Calu3 (cell line): Measurements from ENCODE around the gene CDH4. TPM values are rescaled to one million over a fixed set of nuclear protein-coding genes. Genes with fewer than 3 reads are reported as not detected.

Source experiments
- BruUV-seq: library from RNA; stranded (reverse); fragments of 400-500 nt; replicated peaks from 2 replicates; lab custom pipeline; 2021; lab: Mats Ljungman, UMichigan
- CTCF ChIA-PET: fragments of 300-600 bp; sonication (Branson Sonifier 250); formaldehyde crosslinking; loops from one replicate; lab custom pipeline; 2022; ENCODE audit warnings: antibody characterized with exemption; lab: Charles Lee
- DNase-seq: peaks from one replicate; pipeline ENCODE4 v3.0.0; 2022
- H3K27ac Mint-ChIP-seq: one replicate; pipeline ENCODE4 v1.8.0; 2022; ENCODE audit warnings: mixed read lengths; ENCODE audit not compliant: unreplicated experiment
- H3K27me3 Mint-ChIP-seq: one replicate; pipeline ENCODE4 v1.8.0; 2022; ENCODE audit warnings: mixed read lengths; ENCODE audit not compliant: unreplicated experiment
- H3K36me3 Mint-ChIP-seq: one replicate; pipeline ENCODE4 v1.8.0; 2022; ENCODE audit warnings: mild to moderate bottlenecking, moderate library complexity, mixed read lengths; ENCODE audit not compliant: insufficient read depth, unreplicated experiment
- H3K4me1 Mint-ChIP-seq: one replicate; pipeline ENCODE4 v1.8.0; 2022; ENCODE audit warnings: mild to moderate bottlenecking, low read depth, mixed read lengths; ENCODE audit not compliant: unreplicated experiment
- H3K4me3 Mint-ChIP-seq: one replicate; pipeline ENCODE4 v1.8.0; 2022; ENCODE audit warnings: mild to moderate bottlenecking, low read depth, moderate library complexity, mixed read lengths; ENCODE audit not compliant: unreplicated experiment
- H3K9me3 Mint-ChIP-seq: one replicate; pipeline ENCODE4 v1.8.0; 2022; ENCODE audit warnings: low read depth, mixed read lengths; ENCODE audit not compliant: unreplicated experiment
- intact Hi-C: fragments of 100-400 bp; cut with micrococcal nuclease; formaldehyde crosslinking; loops from one replicate; pipeline ENCODE4 v1.10.0; 2022; ENCODE audit not compliant: unreplicated experiment
- total RNA-seq: library from RNA; stranded (reverse); gene quantifications from 2 replicates; pipeline ENCODE4 v1.2.3, GENCODE V29; 2022
- TF ChIP-seq, protein P1 (sequence below): fragments of 200-600 bp; IDR thresholded peaks from one replicate; pipeline ENCODE4 v1.8.0; 2022; ENCODE audit warnings: antibody characterized with exemption; ENCODE audit not compliant: unreplicated experiment

CDH4 gene
- total RNA-seq, 1 experiment from 2014 or later, result not detected

GRCh38 chr20:61678437-61678836 is 426.4 kb downstream of the CDH4 start:
- H3K9me3 Mint-ChIP-seq, result peaks cover 4% of the 10 kb centered on the region
- H3K27me3 Mint-ChIP-seq, result peaks cover 74% of the 10 kb centered on the region
- no peak overlapping the region for H3K27ac Mint-ChIP-seq
- intact Hi-C loops, result no loop called here
- no peaks in the 10 kb centered on the region for H3K4me1 Mint-ChIP-seq
- no TSS peak for BruUV-seq
- DNase-seq, result no peak
- CTCF ChIA-PET, result no interaction called here
- no peaks in the 10 kb centered on the region for H3K36me3 Mint-ChIP-seq
- TF ChIP-seq, protein P1, sequence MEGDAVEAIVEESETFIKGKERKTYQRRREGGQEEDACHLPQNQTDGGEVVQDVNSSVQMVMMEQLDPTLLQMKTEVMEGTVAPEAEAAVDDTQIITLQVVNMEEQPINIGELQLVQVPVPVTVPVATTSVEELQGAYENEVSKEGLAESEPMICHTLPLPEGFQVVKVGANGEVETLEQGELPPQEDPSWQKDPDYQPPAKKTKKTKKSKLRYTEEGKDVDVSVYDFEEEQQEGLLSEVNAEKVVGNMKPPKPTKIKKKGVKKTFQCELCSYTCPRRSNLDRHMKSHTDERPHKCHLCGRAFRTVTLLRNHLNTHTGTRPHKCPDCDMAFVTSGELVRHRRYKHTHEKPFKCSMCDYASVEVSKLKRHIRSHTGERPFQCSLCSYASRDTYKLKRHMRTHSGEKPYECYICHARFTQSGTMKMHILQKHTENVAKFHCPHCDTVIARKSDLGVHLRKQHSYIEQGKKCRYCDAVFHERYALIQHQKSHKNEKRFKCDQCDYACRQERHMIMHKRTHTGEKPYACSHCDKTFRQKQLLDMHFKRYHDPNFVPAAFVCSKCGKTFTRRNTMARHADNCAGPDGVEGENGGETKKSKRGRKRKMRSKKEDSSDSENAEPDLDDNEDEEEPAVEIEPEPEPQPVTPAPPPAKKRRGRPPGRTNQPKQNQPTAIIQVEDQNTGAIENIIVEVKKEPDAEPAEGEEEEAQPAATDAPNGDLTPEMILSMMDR, result no peak
- H3K4me3 Mint-ChIP-seq, result no peak overlapping the region

DNA sequence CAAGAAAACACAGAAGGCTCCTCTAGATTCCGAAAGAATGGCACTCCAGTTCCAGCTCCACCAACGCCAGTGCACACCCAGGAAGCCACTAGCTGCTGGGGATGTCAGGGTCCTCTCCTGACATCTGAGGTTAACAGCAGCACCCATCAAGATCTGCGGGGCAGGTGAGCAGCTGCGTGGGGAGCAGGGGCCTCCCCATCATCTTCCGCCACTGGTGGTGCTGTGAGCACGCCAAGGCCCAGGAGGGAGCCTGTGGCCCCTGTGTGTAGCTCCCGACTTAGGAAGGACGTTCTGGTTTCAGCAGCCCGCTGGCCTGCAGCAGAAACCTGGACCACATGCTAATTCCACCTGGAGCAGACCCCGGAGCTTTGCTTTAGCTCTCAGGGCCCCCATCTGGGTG is 427.4 kb downstream of the CDH4 start:
- Mint-ChIP-seq H3K36me3 (no peaks in the 10 kb centered on the region), H3K9me3 (peaks cover 4% of the 10 kb centered on the region), H3K4me3 (no peak overlapping the region), H3K27ac (no peak overlapping the region), H3K4me1 (no peaks in the 10 kb centered on the region), H3K27me3 (peaks cover 74% of the 10 kb centered on the region)
- DNase-seq, result no peak
- TF ChIP-seq, protein P1, result no peak
- no TSS peak for BruUV-seq
- CTCF ChIA-PET, result no interaction called here
- intact Hi-C loops, result no loop called here

- BruUV-seq, result no TSS peak
- no peak overlapping the region for H3K27ac Mint-ChIP-seq
- no peaks in the 10 kb centered on the region for H3K36me3 Mint-ChIP-seq
- CTCF ChIA-PET, result no interaction called here
- no peak for DNase-seq
- intact Hi-C loops, result no loop called here
- TF ChIP-seq, protein P1, result no peak
- peaks cover 75% of the 10 kb centered on the region for H3K27me3 Mint-ChIP-seq
- H3K4me3 Mint-ChIP-seq, result no peak overlapping the region
- H3K9me3 Mint-ChIP-seq, result peaks cover 4% of the 10 kb centered on the region
- no peaks in the 10 kb centered on the region for H3K4me1 Mint-ChIP-seq
Measured at GRCh38 chr20:61680096-61680495, 428.0 kb downstream of the CDH4 start.

DNA sequence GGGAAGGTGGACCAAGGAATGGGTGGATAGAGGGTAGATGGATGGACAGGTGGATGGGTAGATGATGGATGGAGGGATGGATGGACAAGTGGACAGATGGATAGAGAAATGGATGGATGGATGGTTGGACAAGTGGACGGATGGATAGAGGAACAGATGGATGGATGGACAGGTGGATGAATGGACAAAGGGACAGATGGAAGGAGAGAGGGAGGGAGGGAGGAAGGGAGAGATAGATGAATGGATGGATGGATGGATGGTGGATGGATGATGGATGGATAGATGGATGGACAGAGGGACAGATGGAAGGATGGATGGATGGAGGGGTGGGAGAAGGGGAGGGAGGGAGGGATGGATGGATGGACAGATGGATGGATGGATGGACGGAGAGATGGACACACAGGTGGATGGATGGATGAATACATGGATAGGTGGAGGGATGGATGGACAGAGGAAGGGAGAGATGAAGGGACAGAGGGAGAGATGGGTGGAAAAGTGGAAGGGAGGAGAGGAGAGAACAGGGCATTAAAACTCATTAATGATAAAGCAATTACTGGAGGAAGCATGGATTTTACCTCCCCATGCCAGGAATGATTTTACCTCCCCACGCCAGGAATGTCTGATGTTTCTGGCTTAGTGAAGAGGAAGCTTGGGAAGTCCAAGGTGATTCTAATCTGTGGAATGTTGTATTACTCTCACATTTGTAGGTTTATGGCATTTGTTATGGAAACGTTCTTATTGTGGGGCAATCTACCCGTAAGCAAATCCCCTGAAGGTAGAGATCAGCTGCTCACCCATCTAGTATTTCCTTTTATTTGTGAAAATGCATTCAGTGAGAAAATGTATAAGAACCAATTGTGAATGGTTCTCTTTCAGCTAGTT is 430.3 kb downstream of the CDH4 start:
- peaks cover 6% of the 10 kb centered on the region for H3K9me3 Mint-ChIP-seq
- DNase-seq, result no peak
- intact Hi-C loops, result no loop called here
- peaks cover 80% of the 10 kb centered on the region for H3K27me3 Mint-ChIP-seq
- no peaks in the 10 kb centered on the region for H3K4me1 Mint-ChIP-seq
- TF ChIP-seq, protein P1, result no peak
- CTCF ChIA-PET, result no interaction called here
- H3K27ac Mint-ChIP-seq, result no peak overlapping the region
- BruUV-seq, result no TSS peak
- H3K4me3 Mint-ChIP-seq, result no peak overlapping the region
- H3K36me3 Mint-ChIP-seq, result no peaks in the 10 kb centered on the region
